K562 (cell line): ENCODE data around the gene SEC31A. TPM values are rescaled to one million over a fixed set of nuclear protein-coding genes. Genes with fewer than 3 reads are reported as not detected.

ENCODE experiments used
- CHD2 ChIP-seq: IDR thresholded peaks from 2 replicates; pipeline ENCODE4 v1.6.1; 2011; ENCODE audit warnings: low read depth, low read length
- CREBBP ChIP-seq: IDR thresholded peaks from one replicate; pipeline ENCODE4 v1.6.1; 2012; ENCODE audit warnings: low read depth, mild to moderate bottlenecking, control low read depth, inconsistent platforms, low read length
- E2F3 ChIP-seq: fragments of 250-450 bp; sonication (Bioruptor Pico); IDR thresholded peaks from 2 replicates; pipeline ENCODE4 v1.4.0; 2020; ENCODE audit warnings: mild to moderate bottlenecking
- ETV6 ChIP-seq, 3 experiments: fragments of 150-350 bp in 1 of 3; sonication (generic) in 1 of 3; formaldehyde crosslinking in 1 of 3; IDR thresholded peaks; 2 replicates each; pipeline versions ENCODE4 v1.6.1 to v1.8.0; 2014 to 2022; ENCODE audit warnings: borderline replicate concordance in 2 of 3, low read depth in 2 of 3, antibody characterized with exemption in 1 of 3, low read length in 1 of 3, mild to moderate bottlenecking in 1 of 3, missing genetic modification reagents in 1 of 3
- HNRNPUL1 ChIP-seq: fragments of 200-400 bp; formaldehyde crosslinking; IDR thresholded peaks from 2 replicates; pipeline ENCODE4 v1.6.1; 2017; ENCODE audit warnings: low read length
- PREB ChIP-seq: sonication (generic); formaldehyde crosslinking; IDR thresholded peaks from 2 replicates; pipeline ENCODE4 v1.8.1; 2023; ENCODE audit warnings: mild to moderate bottlenecking, missing genetic modification reagents
- PTBP1 ChIP-seq: fragments of 200-400 bp; formaldehyde crosslinking; IDR thresholded peaks from 2 replicates; pipeline ENCODE4 v1.6.1; 2017; ENCODE audit warnings: low read depth, low read length
- TFAM ChIP-seq: fragments of 250-450 bp; sonication (Bioruptor Pico); conservative IDR thresholded peaks from 2 replicates; pipeline ENCODE4 v1.5.0; 2021; ENCODE audit warnings: mild to moderate bottlenecking, moderate library complexity
- ZFP30 ChIP-seq: fragments of 250-450 bp; sonication (Bioruptor Pico); IDR thresholded peaks from 2 replicates; pipeline ENCODE4 v1.8.0; 2022; ENCODE audit warnings: moderate library complexity, mild to moderate bottlenecking, inconsistent platforms, borderline replicate concordance
- ZNF318 ChIP-seq, 2 experiments: fragments of 450-650 bp; IDR thresholded peaks; 2 replicates each; pipeline ENCODE4 v1.6.1; 2016; ENCODE audit warnings: mild to moderate bottlenecking in 2 of 2, borderline replicate concordance in 1 of 2, low read depth in 1 of 2, moderate library complexity in 1 of 2
- ZNF436 ChIP-seq: fragments of 250-450, 450-650 bp; sonication (Bioruptor Pico); formaldehyde crosslinking; IDR thresholded peaks from 2 replicates; pipeline ENCODE4 v1.7.0; 2020; ENCODE audit warnings: mild to moderate bottlenecking
- ZNF561 ChIP-seq: fragments of 450-650 bp; formaldehyde crosslinking; conservative IDR thresholded peaks from 2 replicates; pipeline ENCODE4 v1.4.0; 2020; ENCODE audit warnings: mild to moderate bottlenecking, moderate library complexity
- polyA plus RNA-seq, 8 experiments: library from polyadenylated mRNA; depleted of rRNA in 4 of 8; stranded (reverse) in 5 of 8; unstranded in 3 of 8; fragments of >200 nt; fragmentation: Nextera tagmentation in 2 of 8; fragmentation: Illumina TruSeq in 1 of 8; extraction: Ambion mirVana in 2 of 8; extraction: Trizol in 1 of 8; gene quantifications; 2 replicates each; pipeline versions ENCODE4 v1.2.1 to v1.2.3, GENCODE V29; 2011 to 2014; ENCODE audit warnings: inconsistent platforms in 1 of 8, missing spikeins in 1 of 8
- total RNA-seq, 7 experiments: library from RNA; depleted of rRNA in 6 of 7; stranded (reverse); fragments of >200 nt in 6 of 7; fragmentation: Illumina TruSeq in 2 of 7; extraction: Trizol in 2 of 7; gene quantifications; 2 replicates each; pipeline versions ENCODE4 v1.2.1 to v1.2.3, GENCODE V29; 2011 to 2021; ENCODE audit warnings: low replicate concordance in 1 of 7
- TF ChIP-seq, protein P1 (sequence below): IDR thresholded peaks from 2 replicates; pipeline ENCODE4 v1.6.1; 2014; ENCODE audit warnings: antibody characterized with exemption
- TF ChIP-seq, protein P2 (sequence below): fragments of 250-450 bp; sonication (Bioruptor Pico); IDR thresholded peaks from 2 replicates; pipeline ENCODE4 v1.4.0; 2020

The SEC31A gene
- total and polyA plus RNA-seq, 9 of the 15 experiments (the other 6 are each of a cell fraction or from before 2014, with no cell fraction given), result 78.9 to 241 (median 173) TPM

- TF ChIP-seq ZNF318 (IDR thresholded peaks at IDR 0.05; ENCODE audit: borderline replicate concordance in 1 of 2, low read depth in 1 of 2) (no peak), CREBBP (no peak), ZNF561 (CRISPR knock-in tag) (no peak), HNRNPUL1 (no peak), ETV6 (IDR thresholded peaks at IDR 0.05; ENCODE audit: borderline replicate concordance in 1 of 2, low read depth in 2 of 2, low read length in 1 of 2) (no peak), ETV6 (CRISPR knock-in tag; IDR thresholded peaks at IDR 0.05; ENCODE audit: borderline replicate concordance) (no peak), E2F3 (0 out of 2 replicates have a peak, but pooled peaks have one; percentile 50), ZFP30 (CRISPR knock-in tag) (no peak), PTBP1 (no peak), PREB (CRISPR knock-in tag) (no peak), TFAM (CRISPR knock-in tag) (no peak), CHD2 (peak; percentile 41), ZNF436 (no peak)
- TF ChIP-seq, protein P1, sequence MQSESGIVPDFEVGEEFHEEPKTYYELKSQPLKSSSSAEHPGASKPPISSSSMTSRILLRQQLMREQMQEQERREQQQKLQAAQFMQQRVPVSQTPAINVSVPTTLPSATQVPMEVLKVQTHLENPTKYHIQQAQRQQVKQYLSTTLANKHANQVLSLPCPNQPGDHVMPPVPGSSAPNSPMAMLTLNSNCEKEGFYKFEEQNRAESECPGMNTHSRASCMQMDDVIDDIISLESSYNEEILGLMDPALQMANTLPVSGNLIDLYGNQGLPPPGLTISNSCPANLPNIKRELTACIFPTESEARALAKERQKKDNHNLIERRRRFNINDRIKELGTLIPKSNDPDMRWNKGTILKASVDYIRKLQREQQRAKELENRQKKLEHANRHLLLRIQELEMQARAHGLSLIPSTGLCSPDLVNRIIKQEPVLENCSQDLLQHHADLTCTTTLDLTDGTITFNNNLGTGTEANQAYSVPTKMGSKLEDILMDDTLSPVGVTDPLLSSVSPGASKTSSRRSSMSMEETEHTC, result no peak
- TF ChIP-seq, protein P2, sequence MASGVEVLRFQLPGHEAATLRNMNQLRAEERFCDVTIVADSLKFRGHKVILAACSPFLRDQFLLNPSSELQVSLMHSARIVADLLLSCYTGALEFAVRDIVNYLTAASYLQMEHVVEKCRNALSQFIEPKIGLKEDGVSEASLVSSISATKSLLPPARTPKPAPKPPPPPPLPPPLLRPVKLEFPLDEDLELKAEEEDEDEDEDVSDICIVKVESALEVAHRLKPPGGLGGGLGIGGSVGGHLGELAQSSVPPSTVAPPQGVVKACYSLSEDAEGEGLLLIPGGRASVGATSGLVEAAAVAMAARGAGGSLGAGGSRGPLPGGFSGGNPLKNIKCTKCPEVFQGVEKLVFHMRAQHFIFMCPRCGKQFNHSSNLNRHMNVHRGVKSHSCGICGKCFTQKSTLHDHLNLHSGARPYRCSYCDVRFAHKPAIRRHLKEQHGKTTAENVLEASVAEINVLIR (CRISPR knock-in tag), result peak; percentile 86
Measured at GRCh38 chr4:82890901-82891706, at the start of gene SEC31A (continued).
